A549 (cell line): ENCODE measurements around the gene SPATA17. TPM values are rescaled to one million over a fixed set of nuclear protein-coding genes. Genes with fewer than 3 reads are reported as not detected.

ENCODE experiments used
- ATAC-seq, 2 experiments: fragments of 200-7000 bp in 1 of 2; fragments of >200 bp in 1 of 2; cut with Nextera tagmentation in 1 of 2; cut with Tn5 transposase in 1 of 2; 3 replicates each; pipeline versions ENCODE4 v1.8.0 to v1.9.1; 2018 to 2020; ENCODE audit warnings: mild to moderate bottlenecking in 1 of 2, moderate library complexity in 1 of 2
- CTCF ChIA-PET: fragments of 300-600 bp; sonication (Branson Sonifier 250); formaldehyde crosslinking; extraction: SDS; loops from one replicate; lab custom pipeline; 2021; ENCODE audit warnings: antibody characterized with exemption, inconsistent platforms; lab: Yijun Ruan, JAX
- POLR2A ChIA-PET: fragments of 350-600 bp; formaldehyde crosslinking; extraction: SDS; loops from one replicate; lab custom pipeline; 2021; ENCODE audit warnings: antibody characterized with exemption, inconsistent platforms; lab: Yijun Ruan, JAX
- DNase-seq, 2 experiments: peaks; one replicate each; pipeline versions ENCODE4 v3.0.0 to v3.0.0-alpha.2; 2011 to 2016; ENCODE audit warnings: low read depth in 1 of 2, low spot score in 1 of 2
- FAIRE-seq: peaks from 2 replicates; lab custom pipeline; 2011; peaks lifted over from hg19 to GRCh38; lab: Jason Lieb, UNC
- H3K27ac ChIP-seq, 2 experiments: fragments of >200 bp; sonication (Bioruptor Twin); formaldehyde crosslinking; 3 replicates each; pipeline ENCODE4 v1.5.1; 2016 to 2017
- H3K4me1 ChIP-seq: fragments of >200 bp; sonication (Bioruptor Twin); formaldehyde crosslinking; 3 replicates; pipeline ENCODE4 v1.6.1; 2016
- H3K4me2 ChIP-seq: fragments of >200 bp; sonication (Bioruptor Twin); formaldehyde crosslinking; 3 replicates; pipeline ENCODE4 v1.6.1; 2016
- H3K4me3 ChIP-seq: fragments of >200 bp; sonication (Bioruptor Twin); formaldehyde crosslinking; 3 replicates; pipeline ENCODE4 v1.5.1; 2016
- H3K9me3 ChIP-seq: fragments of >200 bp; sonication (Bioruptor Twin); formaldehyde crosslinking; 3 replicates; pipeline ENCODE4 v1.6.1; 2016
- CBX8 ChIP-seq: fragments of 200-600 bp; sonication (generic); IDR thresholded peaks from 2 replicates; pipeline ENCODE4 v1.6.1; 2016
- EP300 ChIP-seq, 2 experiments: fragments of >200 bp; sonication (Bioruptor Twin); formaldehyde crosslinking; IDR thresholded peaks; 2 replicates in 1 of 2; 3 replicates in 1 of 2; pipeline ENCODE4 v1.6.1; 2016 to 2017
- HES2 ChIP-seq: fragments of >200 bp; sonication (Bioruptor Twin); formaldehyde crosslinking; IDR thresholded peaks from 2 replicates; pipeline ENCODE4 v1.6.1; 2016
- HEYL ChIP-seq: fragments of 250-450 bp; sonication (Bioruptor Pico); IDR thresholded peaks from 2 replicates; pipeline ENCODE4 v1.8.0; 2021; ENCODE audit warnings: mild to moderate bottlenecking, moderate library complexity
- HOXB13 ChIP-seq: fragments of 250-450 bp; sonication (Bioruptor Pico); IDR thresholded peaks from 2 replicates; pipeline ENCODE4 v1.5.0; 2020; ENCODE audit warnings: low read depth, mild to moderate bottlenecking, moderate library complexity
- KDM1A ChIP-seq: fragments of 200-600 bp; sonication (generic); IDR thresholded peaks from 2 replicates; pipeline ENCODE4 v1.6.1; 2016; ENCODE audit warnings: low read depth, mild to moderate bottlenecking
- MAFK ChIP-seq: fragments of 450-650 bp; IDR thresholded peaks from 2 replicates; pipeline ENCODE4 v1.6.1; 2014; ENCODE audit not compliant: partially characterized antibody
- MAZ ChIP-seq: fragments of 150-350 bp; IDR thresholded peaks from 2 replicates; pipeline ENCODE4 v1.6.1; 2014; ENCODE audit warnings: antibody characterized with exemption, low read depth, low read length, borderline replicate concordance
- MYC ChIP-seq: IDR thresholded peaks from 2 replicates; pipeline ENCODE4 v1.6.1; 2012; ENCODE audit warnings: mild to moderate bottlenecking, inconsistent platforms, low read length, improper control_type of control experiment, borderline replicate concordance
- NFE2L2 ChIP-seq: fragments of 150-350 bp; conservative IDR thresholded peaks from 2 replicates; pipeline ENCODE4 v1.6.1; 2014; ENCODE audit warnings: low read length
- NR3C1 ChIP-seq: fragments of >200 bp; sonication (Bioruptor Twin); formaldehyde crosslinking; IDR thresholded peaks from 3 replicates; pipeline ENCODE4 v1.6.1; 2017
- POLR2A ChIP-seq: IDR thresholded peaks from 2 replicates; pipeline ENCODE4 v1.6.1; 2012; ENCODE audit warnings: mild to moderate bottlenecking, low read length
- RAD21 ChIP-seq, 2 experiments: fragments of >200 bp in 1 of 2; sonication (Bioruptor Twin) in 1 of 2; formaldehyde crosslinking in 1 of 2; IDR thresholded peaks in 1 of 2; conservative IDR thresholded peaks in 1 of 2; 2 replicates in 1 of 2; 3 replicates in 1 of 2; pipeline ENCODE4 v1.6.1; 2012 to 2018; ENCODE audit warnings: inconsistent platforms in 1 of 2
- RCOR1 ChIP-seq: fragments of 150-350 bp; IDR thresholded peaks from 2 replicates; pipeline ENCODE4 v1.6.1; 2014; ENCODE audit warnings: antibody characterized with exemption, low read length, low read depth
- RNF2 ChIP-seq: fragments of 200-600 bp; sonication (generic); IDR thresholded peaks from 2 replicates; pipeline ENCODE4 v1.6.1; 2016; ENCODE audit warnings: low read depth, mild to moderate bottlenecking, antibody characterized with exemption, moderate library complexity, borderline replicate concordance
- ZNF302 ChIP-seq: fragments of 250-450 bp; sonication (Bioruptor Pico); IDR thresholded peaks from 2 replicates; pipeline ENCODE4 v1.9.0; 2021; ENCODE audit warnings: inconsistent platforms, mild to moderate bottlenecking, moderate library complexity
- WGBS: methylation state at CpG from one replicate; pipeline ENCODE4 v1.1.6; 2017; ENCODE audit errors: missing lambda C conversion rate; 5-methylcytosine and 5-hydroxymethylcytosine counted together
- polyA plus RNA-seq, 4 experiments: library from polyadenylated mRNA; depleted of rRNA in 3 of 4; stranded (reverse); fragments of >200 nt; fragmentation: RNase III in 1 of 4; extraction: RNeasy Plus Mini Kit Qiagen cat#74134 plus additional on column Dnase treatment in 1 of 4; gene quantifications; 2 replicates in 3 of 4; 3 replicates in 1 of 4; pipeline ENCODE4 v1.2.3, GENCODE V29; 2011 to 2017
- TF ChIP-seq, protein P1 (sequence below): fragments of >200 bp; sonication (Bioruptor Twin); formaldehyde crosslinking; IDR thresholded peaks from 3 replicates; pipeline ENCODE4 v1.5.1; 2016
- TF ChIP-seq, protein P2 (sequence below): fragments of 250-450 bp; sonication (Bioruptor Pico); IDR thresholded peaks from 2 replicates; pipeline ENCODE4 v1.5.0; 2020; ENCODE audit warnings: low read depth, mild to moderate bottlenecking, moderate library complexity
- TF ChIP-seq, protein P3 (sequence below): fragments of 150-350 bp; IDR thresholded peaks from 2 replicates; pipeline ENCODE4 v1.6.1; 2014; ENCODE audit warnings: low read depth, mild to moderate bottlenecking, low read length

SPATA17 gene
- polyA plus RNA-seq, 2 of the 4 experiments (the other 2 are of a cell fraction) = 3.3 to 5.0 TPM

DNA sequence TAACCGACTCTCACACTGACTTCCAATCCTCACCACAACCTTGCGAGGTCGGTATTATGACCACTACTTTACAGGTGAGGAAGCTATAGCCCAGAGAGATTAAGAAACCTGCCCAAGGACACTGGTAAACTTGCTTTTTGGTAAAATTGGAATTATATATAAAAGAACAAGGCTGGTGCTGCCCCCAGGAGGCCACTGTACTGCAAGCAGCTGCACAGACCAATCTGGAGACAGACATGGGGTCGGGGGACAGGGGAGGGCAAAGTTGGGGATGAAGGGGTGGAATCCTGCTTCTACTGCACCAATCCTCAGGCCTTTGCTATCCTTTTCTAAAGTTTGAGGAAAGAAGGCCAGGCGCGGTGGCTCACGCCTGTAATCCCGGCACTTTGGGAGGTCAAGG is 280.8 kb downstream of the SPATA17 start:
- ChIA-PET CTCF (no interaction called here), POLR2A (no interaction called here)
- DNase-seq (peak; percentile 11 to 19), FAIRE-seq (no peak), ATAC-seq (peak in 1 of 2 experiments; percentile 61; a peak in 2 of 6 replicates)
- Histone ChIP-seq H3K4me2 (no peak overlapping the region), H3K27ac (no peak overlapping the region), H3K9me3 (no peaks in the 10 kb centered on the region), H3K4me1 (no peaks in the 10 kb centered on the region), H3K4me3 (no peak overlapping the region)
- TF ChIP-seq HEYL (CRISPR knock-in tag) (no peak), RAD21 (conservative IDR thresholded peaks at IDR 0.05 in 1 of 2, IDR thresholded peaks at IDR 0.05 in 1 of 2) (peak; percentile 16 to 43; a peak in 2 of 5 replicates), RCOR1 (no peak), MAFK (no peak)
- TF ChIP-seq, protein P1, sequence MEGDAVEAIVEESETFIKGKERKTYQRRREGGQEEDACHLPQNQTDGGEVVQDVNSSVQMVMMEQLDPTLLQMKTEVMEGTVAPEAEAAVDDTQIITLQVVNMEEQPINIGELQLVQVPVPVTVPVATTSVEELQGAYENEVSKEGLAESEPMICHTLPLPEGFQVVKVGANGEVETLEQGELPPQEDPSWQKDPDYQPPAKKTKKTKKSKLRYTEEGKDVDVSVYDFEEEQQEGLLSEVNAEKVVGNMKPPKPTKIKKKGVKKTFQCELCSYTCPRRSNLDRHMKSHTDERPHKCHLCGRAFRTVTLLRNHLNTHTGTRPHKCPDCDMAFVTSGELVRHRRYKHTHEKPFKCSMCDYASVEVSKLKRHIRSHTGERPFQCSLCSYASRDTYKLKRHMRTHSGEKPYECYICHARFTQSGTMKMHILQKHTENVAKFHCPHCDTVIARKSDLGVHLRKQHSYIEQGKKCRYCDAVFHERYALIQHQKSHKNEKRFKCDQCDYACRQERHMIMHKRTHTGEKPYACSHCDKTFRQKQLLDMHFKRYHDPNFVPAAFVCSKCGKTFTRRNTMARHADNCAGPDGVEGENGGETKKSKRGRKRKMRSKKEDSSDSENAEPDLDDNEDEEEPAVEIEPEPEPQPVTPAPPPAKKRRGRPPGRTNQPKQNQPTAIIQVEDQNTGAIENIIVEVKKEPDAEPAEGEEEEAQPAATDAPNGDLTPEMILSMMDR = peak; percentile 11; the same call in 1 of the 3 replicates
- 52% methylated on average over 8 of the region's 8 CpGs for WGBS

- no peak overlapping the region for H3K4me2 ChIP-seq
- WGBS = 12% methylated on average over 13 of the region's 13 CpGs
- ATAC-seq (no peak), DNase-seq (no peak), FAIRE-seq (no peak)
- ChIA-PET POLR2A (no interaction called here), CTCF (no interaction called here)
- no peaks in the 10 kb centered on the region for H3K4me1 ChIP-seq
- H3K9me3 ChIP-seq = no peaks in the 10 kb centered on the region
- no peak overlapping the region for H3K27ac ChIP-seq
- TF ChIP-seq MAZ = no peak
- TF ChIP-seq EP300 (IDR thresholded peaks at IDR 0.05) = no peak
- no peak for TF ChIP-seq POLR2A
- TF ChIP-seq KDM1A = no peak
- no peak for TF ChIP-seq HOXB13 (CRISPR knock-in tag)
- TF ChIP-seq, protein P2, sequence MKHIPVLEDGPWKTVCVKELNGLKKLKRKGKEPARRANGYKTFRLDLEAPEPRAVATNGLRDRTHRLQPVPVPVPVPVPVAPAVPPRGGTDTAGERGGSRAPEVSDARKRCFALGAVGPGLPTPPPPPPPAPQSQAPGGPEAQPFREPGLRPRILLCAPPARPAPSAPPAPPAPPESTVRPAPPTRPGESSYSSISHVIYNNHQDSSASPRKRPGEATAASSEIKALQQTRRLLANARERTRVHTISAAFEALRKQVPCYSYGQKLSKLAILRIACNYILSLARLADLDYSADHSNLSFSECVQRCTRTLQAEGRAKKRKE (CRISPR knock-in tag) = no peak
- TF ChIP-seq HES2 = no peak
- TF ChIP-seq MYC = no peak
- TF ChIP-seq HEYL (CRISPR knock-in tag) = no peak
- no peak for TF ChIP-seq NFE2L2
- TF ChIP-seq, protein P1 = no peak
- no peak for TF ChIP-seq CBX8
- no peak for TF ChIP-seq RAD21 (conservative IDR thresholded peaks at IDR 0.05 in 1 of 2, IDR thresholded peaks at IDR 0.05 in 1 of 2)
- TF ChIP-seq ZNF302 = no peak
- TF ChIP-seq NR3C1 = no peak
- TF ChIP-seq, protein P3, sequence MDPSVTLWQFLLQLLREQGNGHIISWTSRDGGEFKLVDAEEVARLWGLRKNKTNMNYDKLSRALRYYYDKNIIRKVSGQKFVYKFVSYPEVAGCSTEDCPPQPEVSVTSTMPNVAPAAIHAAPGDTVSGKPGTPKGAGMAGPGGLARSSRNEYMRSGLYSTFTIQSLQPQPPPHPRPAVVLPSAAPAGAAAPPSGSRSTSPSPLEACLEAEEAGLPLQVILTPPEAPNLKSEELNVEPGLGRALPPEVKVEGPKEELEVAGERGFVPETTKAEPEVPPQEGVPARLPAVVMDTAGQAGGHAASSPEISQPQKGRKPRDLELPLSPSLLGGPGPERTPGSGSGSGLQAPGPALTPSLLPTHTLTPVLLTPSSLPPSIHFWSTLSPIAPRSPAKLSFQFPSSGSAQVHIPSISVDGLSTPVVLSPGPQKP = no peak
- TF ChIP-seq RNF2 = no peak
- H3K4me3 ChIP-seq = no peak overlapping the region
These were observed 286.2 kb downstream of the SPATA17 start for GRCh38 chr1:217917281-217917887.
